SK-N-SH (cell line): ENCODE results near the gene GLDC. TPM values are rescaled to one million over a fixed set of nuclear protein-coding genes. Genes with fewer than 3 reads are reported as not detected.

Experiments used
- CTCF ChIA-PET: fragments of 300-600, 350-600 bp; formaldehyde crosslinking; extraction: SDS; loops from one replicate; lab custom pipeline; 2021; lab: Yijun Ruan, JAX
- POLR2A ChIA-PET: fragments of 350-600 bp; sonication (Branson Sonifier 250); formaldehyde crosslinking; extraction: SDS; loops from one replicate; lab custom pipeline; 2020; ENCODE audit warnings: antibody characterized with exemption, inconsistent platforms; lab: Yijun Ruan, JAX
- DNase-seq: peaks from one replicate; pipeline ENCODE4 v3.0.0; 2012
- H2AFZ ChIP-seq: fragments of 200-600 bp; sonication (generic); 2 replicates; pipeline ENCODE4 v1.8.1; 2016; ENCODE audit warnings: antibody characterized with exemption, mild to moderate bottlenecking, low read depth
- H3F3A ChIP-seq: fragments of 200-600 bp; sonication (generic); replicated peaks from 2 replicates; pipeline ENCODE3; 2016; ENCODE audit warnings: antibody characterized with exemption, mild to moderate bottlenecking; ENCODE audit not compliant: insufficient read depth
- H3K27ac ChIP-seq, 2 experiments: fragments of 200-500 bp in 1 of 2; fragments of 200-600 bp in 1 of 2; sonication (Bioruptor generic) in 1 of 2; sonication (generic), shearing (Covaris generic) in 1 of 2; 2 replicates each; pipeline versions ENCODE4 v1.5.1 to v1.6.1; 2014 to 2016; ENCODE audit warnings: low read depth in 2 of 2, inconsistent platforms in 1 of 2, low read length in 1 of 2, mild to moderate bottlenecking in 1 of 2, mixed read lengths in 1 of 2
- H3K27me3 ChIP-seq: fragments of 200-600 bp; sonication (generic), shearing (Covaris generic); 2 replicates; pipeline ENCODE4 v1.6.1; 2016; ENCODE audit warnings: mixed run types; ENCODE audit not compliant: insufficient read depth
- H3K36me3 ChIP-seq, 2 experiments: fragments of 200-500 bp in 1 of 2; fragments of 200-600 bp in 1 of 2; sonication (Bioruptor generic) in 1 of 2; sonication (generic) in 1 of 2; replicated peaks in 1 of 2; 2 replicates each; pipeline versions ENCODE3 to v1.5.1; 2014 to 2016; ENCODE audit warnings: low read length in 1 of 2, mild to moderate bottlenecking in 1 of 2; ENCODE audit not compliant: insufficient read depth in 2 of 2, control insufficient read depth in 1 of 2
- H3K4me1 ChIP-seq, 2 experiments: fragments of 200-500 bp in 1 of 2; fragments of 200-600 bp in 1 of 2; sonication (Bioruptor generic) in 1 of 2; sonication (generic), shearing (Covaris generic) in 1 of 2; 2 replicates each; pipeline versions ENCODE4 v1.5.1 to v1.6.1; 2014 to 2016; ENCODE audit warnings: low read depth in 1 of 2, low read length in 1 of 2, mixed run types in 1 of 2; ENCODE audit not compliant: insufficient read depth in 2 of 2, control insufficient read depth in 1 of 2
- H3K4me2 ChIP-seq: fragments of 200-600 bp; sonication (generic), shearing (Covaris generic); 2 replicates; pipeline ENCODE4 v1.6.1; 2017; ENCODE audit warnings: mixed run types
- H3K4me3 ChIP-seq, 2 experiments: fragments of 200-500 bp in 1 of 2; fragments of 200-600 bp in 1 of 2; sonication (Bioruptor generic) in 1 of 2; sonication (generic), shearing (Covaris generic) in 1 of 2; 2 replicates each; pipeline versions ENCODE4 v1.5.1 to v1.8.1; 2014 to 2016; ENCODE audit warnings: low read depth in 2 of 2, inconsistent platforms in 1 of 2, low read length in 1 of 2, mild to moderate bottlenecking in 1 of 2, mixed read lengths in 1 of 2, moderate library complexity in 1 of 2
- H3K79me2 ChIP-seq: fragments of 200-600 bp; sonication (generic); 2 replicates; pipeline ENCODE4 v1.8.1; 2017; ENCODE audit warnings: mild to moderate bottlenecking; ENCODE audit not compliant: insufficient read depth
- H3K9ac ChIP-seq: fragments of 200-600 bp; sonication (generic); 2 replicates; pipeline ENCODE4 v1.6.1; 2017; ENCODE audit warnings: mixed run types
- H3K9me2 ChIP-seq: fragments of 200-600 bp; sonication (generic); 2 replicates; pipeline ENCODE4 v1.6.1; 2017; ENCODE audit warnings: mixed run types
- H3K9me3 ChIP-seq: fragments of 200-600 bp; sonication (generic); 2 replicates; pipeline ENCODE4 v1.6.1; 2017; ENCODE audit warnings: mixed run types, mild to moderate bottlenecking, moderate library complexity
- H4K20me1 ChIP-seq: fragments of 200-600 bp; sonication (generic); 2 replicates; pipeline ENCODE4 v1.6.1; 2017; ENCODE audit warnings: mild to moderate bottlenecking, mixed run types; ENCODE audit not compliant: insufficient read depth
- CHD2 ChIP-seq: fragments of 150-350 bp; IDR thresholded peaks from 2 replicates; pipeline ENCODE4 v1.6.1; 2018; ENCODE audit warnings: low read length; ENCODE audit not compliant: partially characterized antibody
- FOXM1 ChIP-seq: IDR thresholded peaks from 2 replicates; pipeline ENCODE4 v1.4.0; 2012; ENCODE audit warnings: low read depth, mild to moderate bottlenecking
- MAX ChIP-seq: IDR thresholded peaks from 2 replicates; pipeline ENCODE4 v1.4.0; 2012; ENCODE audit warnings: low read depth
- MEF2A ChIP-seq: IDR thresholded peaks from 2 replicates; pipeline ENCODE4 v1.4.0; 2012; ENCODE audit warnings: low read depth, borderline replicate concordance
- MXI1 ChIP-seq: IDR thresholded peaks from 2 replicates; pipeline ENCODE4 v1.6.1; 2012; ENCODE audit warnings: mild to moderate bottlenecking, low read depth, low read length, improper control_type of control experiment
- PBX3 ChIP-seq: IDR thresholded peaks from 2 replicates; pipeline ENCODE4; 2012
- POLR2AphosphoS5 ChIP-seq: IDR thresholded peaks from 2 replicates; pipeline ENCODE4 v1.6.1; 2012; ENCODE audit warnings: low read depth, low read length
- RAD21 ChIP-seq: IDR thresholded peaks from 2 replicates; pipeline ENCODE4 v1.6.1; 2012; ENCODE audit warnings: mild to moderate bottlenecking, low read length
- RCOR1 ChIP-seq: fragments of 150-350 bp; IDR thresholded peaks from 2 replicates; pipeline ENCODE4 v1.6.1; 2017; ENCODE audit warnings: antibody characterized with exemption, low read length
- RXRA ChIP-seq: IDR thresholded peaks from 2 replicates; pipeline ENCODE4 v1.4.0; 2012; ENCODE audit warnings: low read depth, mild to moderate bottlenecking, borderline replicate concordance
- SMC3 ChIP-seq: IDR thresholded peaks from 2 replicates; pipeline ENCODE4 v1.6.1; 2012; ENCODE audit warnings: low read depth, low read length, improper control_type of control experiment
- TAF1 ChIP-seq: IDR thresholded peaks from 2 replicates; pipeline ENCODE4 v1.6.1; 2012; ENCODE audit warnings: low read depth, mild to moderate bottlenecking, low read length, moderate library complexity, borderline replicate concordance
- TCF12 ChIP-seq: IDR thresholded peaks from 2 replicates; pipeline ENCODE4 v1.4.0; 2012
- TEAD4 ChIP-seq: IDR thresholded peaks from 2 replicates; pipeline ENCODE4 v1.4.0; 2012; ENCODE audit warnings: mild to moderate bottlenecking, borderline replicate concordance; ENCODE audit not compliant: insufficient read depth
- USF2 ChIP-seq: fragments of 150-350 bp; IDR thresholded peaks from 2 replicates; pipeline ENCODE4 v1.6.1; 2017; ENCODE audit warnings: antibody characterized with exemption, low read length, low read depth, borderline replicate concordance
- WGBS: methylation state at CpG from one replicate; pipeline ENCODE4 v1.1.6; 2017; ENCODE audit warnings: low lambda C conversion rate; 5-methylcytosine and 5-hydroxymethylcytosine counted together
- polyA plus RNA-seq, 3 experiments: library from polyadenylated mRNA; depleted of rRNA; stranded (reverse); fragments of >200 nt; gene quantifications; 2 replicates each; pipeline ENCODE4 v1.2.3, GENCODE V29; 2012

The GLDC gene
- polyA plus RNA-seq, 1 of the 3 experiments (the other 2 are of a cell fraction) = 4.1 TPM

GRCh38 chr9:6611865-6612264 is 33.7 kb downstream of the GLDC start:
- Histone ChIP-seq H3K4me1 (no peaks in the 10 kb centered on the region), H3K79me2 (no peaks in the 10 kb centered on the region), H3K9me3 (no peaks in the 10 kb centered on the region), H3K4me2 (no peak overlapping the region), H3K27ac (no peak overlapping the region), H3K9me2 (no peaks in the 10 kb centered on the region), H2AFZ (no peak overlapping the region), H3K9ac (no peak overlapping the region), H3K36me3 (no peaks in the 10 kb centered on the region), H3K4me3 (no peak overlapping the region), H3F3A (no peaks in the 10 kb centered on the region), H4K20me1 (no peaks in the 10 kb centered on the region), H3K27me3 (no peaks in the 10 kb centered on the region)
- POLR2A ChIA-PET = no interaction called here
- DNase-seq = no peak
- CTCF ChIA-PET = no interaction called here
- WGBS = 55% methylated on average over 1 of the region's 1 CpG
- TF ChIP-seq RCOR1 (no peak), MAX (no peak), POLR2AphosphoS5 (no peak), MXI1 (no peak), TCF12 (no peak), CHD2 (no peak), TEAD4 (no peak), TAF1 (no peak)

GRCh38 chr9:6610073-6610472 is 35.5 kb downstream of the GLDC start:
- Histone ChIP-seq H4K20me1 (no peaks in the 10 kb centered on the region), H3K9ac (no peak overlapping the region), H3F3A (no peaks in the 10 kb centered on the region), H3K4me3 (no peak overlapping the region), H3K4me2 (no peak overlapping the region), H3K79me2 (no peaks in the 10 kb centered on the region), H3K27me3 (no peaks in the 10 kb centered on the region), H3K4me1 (no peaks in the 10 kb centered on the region), H3K9me3 (no peaks in the 10 kb centered on the region), H3K36me3 (no peaks in the 10 kb centered on the region), H3K27ac (no peak overlapping the region), H3K9me2 (no peaks in the 10 kb centered on the region), H2AFZ (no peak overlapping the region)
- CTCF ChIA-PET = no interaction called here
- POLR2A ChIA-PET = no interaction called here
- 91% methylated on average over 2 of the region's 2 CpGs for WGBS
- TF ChIP-seq USF2 (no peak), SMC3 (no peak), RXRA (no peak), TEAD4 (no peak), CHD2 (no peak), MEF2A (no peak), FOXM1 (no peak), PBX3 (no peak), RAD21 (no peak)
- DNase-seq = no peak
